Middle frontal gyrus (tissue), 1 donor: ENCODE data around the gene INHBB.
"Not testable (repeated sequence)": the region's sequence is repeated elsewhere in the genome, so short reads cannot be mapped to it uniquely, and the experiment has no call there.

Experiments used
- DNase-seq: peaks from one replicate; pipeline ENCODE4 v3.0.0-alpha.2; 2015; ENCODE audit warnings: low spot score; ENCODE audit errors: extremely low spot score

The INHBB gene

DNA sequence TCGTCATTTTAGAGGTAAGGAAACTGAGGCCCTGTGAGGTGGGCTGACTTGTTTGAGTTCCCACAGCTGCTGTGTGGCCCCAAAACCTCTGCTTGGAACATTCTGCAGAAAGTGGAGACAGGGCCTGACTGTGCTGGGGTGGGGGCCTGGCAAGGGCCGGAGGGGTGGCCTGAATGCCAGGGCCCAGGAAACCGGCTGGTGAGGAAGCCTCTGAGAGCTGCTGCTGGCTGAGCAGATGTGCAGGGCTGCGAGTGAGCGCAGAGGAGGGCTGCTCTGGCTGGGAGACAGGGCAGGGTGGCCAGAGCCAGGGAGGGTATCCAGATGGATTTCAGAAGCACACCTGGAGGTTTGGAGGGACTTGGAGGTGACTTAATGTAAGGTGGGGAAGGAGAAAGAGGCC, 29.9 kb upstream of the INHBB start:
- DNase-seq: no peak

DNA sequence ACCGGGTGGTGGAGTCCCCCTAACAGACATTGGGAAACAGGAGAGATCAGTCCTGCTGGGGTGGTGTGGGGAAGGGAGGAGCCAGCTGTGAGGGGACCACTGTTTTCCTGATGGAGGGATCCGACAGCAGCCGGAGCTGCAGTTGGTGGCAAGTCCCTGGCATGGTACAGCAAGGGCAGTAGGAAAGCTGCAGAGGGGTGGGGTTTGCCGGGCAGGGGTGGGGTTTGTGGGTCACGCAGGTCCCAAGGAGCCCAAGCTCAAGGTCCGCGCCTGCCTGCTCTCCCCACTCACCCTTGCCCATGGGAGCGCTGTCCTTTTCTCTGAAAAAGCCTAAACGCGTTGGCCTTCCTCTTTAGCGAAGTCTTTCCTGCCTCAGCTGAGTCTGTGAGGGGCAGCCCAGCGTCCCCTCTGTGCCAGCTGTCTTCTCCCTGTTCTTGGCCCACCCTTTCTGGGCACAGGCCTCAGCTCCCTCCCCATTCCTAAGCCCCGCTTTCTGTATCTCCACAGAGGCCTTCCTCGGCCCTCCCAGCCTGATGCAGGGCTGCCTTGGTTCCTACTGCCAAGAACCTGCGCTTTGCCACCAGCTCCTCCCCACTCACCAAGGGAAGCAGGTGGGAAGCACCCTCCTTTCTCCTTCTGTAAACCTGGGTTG, 29.3 kb upstream of the INHBB start:
- DNase-seq: no peak

DNA sequence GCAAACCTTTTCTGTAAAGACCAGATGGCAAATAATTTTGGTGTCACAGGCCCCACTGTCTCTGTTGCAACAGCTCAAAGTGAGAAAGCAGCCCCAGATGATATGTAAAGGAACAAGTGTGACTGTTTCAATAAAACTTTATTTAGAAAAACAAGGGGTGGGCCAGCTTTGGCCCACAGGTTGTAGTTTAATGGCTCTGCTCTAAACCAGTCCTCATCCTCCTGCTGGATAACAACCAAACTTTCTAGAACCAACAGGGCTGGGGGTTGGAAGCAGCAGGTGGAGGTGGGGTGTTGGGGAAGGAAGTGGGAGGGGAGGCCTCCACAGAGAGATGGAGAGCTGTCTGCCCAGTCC, 28.8 kb upstream of the INHBB start:
- no peak for DNase-seq

DNA sequence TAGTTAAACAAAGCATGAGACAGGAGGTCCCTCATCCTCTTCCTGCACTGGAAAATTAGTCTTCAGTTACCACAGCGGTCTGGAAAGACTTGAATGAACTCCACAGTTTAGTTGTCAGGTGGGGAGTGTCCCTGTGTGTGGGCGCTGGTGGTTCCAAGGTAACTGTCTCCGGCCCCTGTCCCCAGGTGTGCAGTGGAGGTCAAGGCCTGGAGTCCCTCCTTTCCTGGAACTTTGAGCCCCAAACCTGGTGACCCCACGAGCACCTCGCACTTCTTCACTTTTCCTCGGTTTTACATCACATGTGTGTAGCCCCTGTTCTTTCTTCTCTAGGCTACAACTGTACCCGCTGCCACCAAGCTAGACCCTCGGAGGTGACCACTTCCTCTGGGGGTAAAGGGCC, 28.0 kb upstream of the INHBB start:
- no peak for DNase-seq

DNA sequence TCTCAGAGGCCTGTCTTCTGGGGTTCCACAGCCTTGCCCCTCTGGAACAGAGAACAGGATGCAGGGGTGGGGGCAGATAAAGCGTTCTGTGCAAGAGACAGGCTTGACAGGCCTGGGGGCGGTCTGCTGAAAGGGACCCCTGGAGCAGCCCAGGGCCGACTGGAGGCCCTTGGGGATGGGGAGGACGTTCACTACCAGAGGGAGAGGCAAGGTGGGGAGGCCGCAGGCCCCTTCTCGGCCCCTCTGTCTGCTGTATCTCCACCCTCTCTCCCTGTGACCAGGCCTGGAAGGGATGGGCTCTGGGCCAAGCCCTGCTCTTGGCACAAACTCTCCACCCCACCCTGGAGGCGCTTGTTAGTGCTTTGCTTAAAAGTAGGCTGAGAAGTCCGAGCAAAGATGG, 27.3 kb upstream of the INHBB start:
- no peak for DNase-seq

DNA sequence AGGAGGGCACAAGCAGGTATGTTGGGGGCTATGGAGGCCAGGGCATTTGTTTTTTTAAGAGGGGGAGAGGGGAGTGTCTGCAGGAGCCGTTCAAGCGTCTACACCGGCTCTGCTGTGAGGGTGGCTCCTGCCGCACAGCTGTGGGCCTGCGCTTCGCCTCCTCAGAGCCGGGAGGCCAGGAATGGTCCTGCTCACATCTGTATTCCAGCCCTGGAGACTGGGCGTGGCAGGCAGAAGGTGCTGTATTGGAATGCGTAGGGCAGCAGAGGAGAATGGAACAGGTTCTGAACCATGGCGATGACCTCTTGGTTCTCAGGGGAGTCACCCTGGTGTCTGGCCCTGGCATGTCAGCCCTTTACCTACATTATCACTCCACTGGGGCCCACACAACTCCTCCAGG, 26.8 kb upstream of the INHBB start:
- no peak for DNase-seq

DNA sequence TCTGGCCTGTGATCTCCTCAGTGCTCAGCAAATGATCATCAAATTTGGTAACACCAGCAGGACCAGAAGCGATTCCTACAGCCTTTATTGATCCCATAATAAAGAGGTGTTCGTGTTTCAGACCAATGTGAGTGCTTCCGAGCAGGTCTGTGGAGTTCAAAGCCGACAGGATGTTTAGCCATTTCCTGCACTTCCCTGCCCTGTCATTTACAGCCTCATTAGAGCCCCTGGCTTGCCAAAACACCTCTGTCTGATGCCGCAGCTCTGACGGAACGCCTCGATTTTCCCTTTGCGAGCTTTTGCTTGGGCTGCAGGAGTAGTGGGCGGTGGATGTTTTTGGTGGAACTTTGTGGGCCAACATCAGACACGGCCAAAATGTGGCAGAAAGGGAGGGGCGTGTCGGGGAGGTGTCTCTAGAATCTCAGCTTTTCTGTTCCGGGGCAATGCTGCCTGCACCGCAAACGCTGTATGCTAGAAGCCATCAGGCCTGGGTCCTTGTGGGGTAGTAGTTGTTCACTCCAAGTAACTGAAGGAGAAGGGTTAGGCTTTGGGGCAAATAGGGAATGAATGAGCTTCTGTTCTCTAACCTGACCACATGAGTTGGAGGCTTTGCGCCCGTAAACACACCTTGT, 26.1 kb upstream of the INHBB start:
- DNase-seq: no peak

DNA sequence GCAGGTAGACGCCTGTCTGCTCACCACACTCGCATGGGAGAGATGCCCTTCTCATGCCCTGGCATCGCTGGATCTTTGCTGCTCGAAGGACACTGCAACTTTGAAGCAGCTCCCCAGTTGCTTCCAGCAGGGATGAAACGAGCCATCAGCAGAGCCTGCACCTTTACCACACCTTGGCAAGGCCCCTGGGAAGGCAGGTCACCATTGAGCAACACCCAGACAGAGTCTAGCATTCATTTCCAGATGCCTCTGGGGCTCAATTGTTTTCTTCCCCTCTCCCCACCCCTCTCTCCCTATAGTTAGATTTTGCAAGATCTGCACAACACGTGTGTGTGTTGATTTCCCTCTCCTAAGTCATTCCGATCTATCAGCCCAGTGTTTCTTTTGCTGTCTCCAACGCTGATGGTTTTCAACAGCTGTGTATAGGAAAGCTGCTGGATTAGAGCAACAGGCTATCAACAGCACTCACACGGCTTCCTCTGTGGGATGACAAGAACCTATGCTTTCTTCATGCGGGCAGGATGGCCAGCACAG, 25.6 kb upstream of the INHBB start:
- no peak for DNase-seq

DNA sequence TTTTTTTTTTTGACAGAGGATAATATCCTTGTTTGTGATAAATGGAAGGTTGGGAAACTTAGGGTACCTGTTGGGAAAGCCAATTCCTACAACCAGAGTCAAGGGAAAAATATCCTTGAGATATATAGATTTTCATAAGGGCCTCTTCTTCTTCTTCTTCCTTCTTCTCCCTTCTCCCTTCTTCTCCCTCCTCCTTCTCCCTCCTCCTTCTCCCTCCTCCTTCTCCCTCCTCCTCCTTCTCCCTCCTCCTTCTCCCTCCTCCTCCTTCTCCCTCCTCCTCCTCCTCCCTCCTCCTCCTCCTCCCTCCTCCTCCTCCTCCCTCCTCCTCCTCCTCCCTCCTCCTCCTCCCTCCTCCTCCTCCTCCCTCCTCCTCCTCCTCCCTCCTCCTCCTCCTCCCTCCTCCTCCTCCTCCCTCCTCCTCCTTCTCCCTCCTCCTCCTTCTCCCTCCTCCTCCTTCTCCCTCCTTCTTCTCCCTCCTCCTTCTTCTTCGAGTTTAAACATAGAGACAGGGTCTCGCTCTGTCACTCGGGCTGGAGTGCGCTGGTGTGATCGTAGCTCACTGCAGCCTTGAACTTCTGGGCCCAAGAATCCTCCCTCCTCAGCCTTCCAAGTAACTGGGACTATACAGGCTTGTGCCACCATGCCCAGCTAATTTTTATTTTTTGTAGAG, 24.9 kb upstream of the INHBB start:
- DNase-seq: not testable (repeated sequence)

DNA sequence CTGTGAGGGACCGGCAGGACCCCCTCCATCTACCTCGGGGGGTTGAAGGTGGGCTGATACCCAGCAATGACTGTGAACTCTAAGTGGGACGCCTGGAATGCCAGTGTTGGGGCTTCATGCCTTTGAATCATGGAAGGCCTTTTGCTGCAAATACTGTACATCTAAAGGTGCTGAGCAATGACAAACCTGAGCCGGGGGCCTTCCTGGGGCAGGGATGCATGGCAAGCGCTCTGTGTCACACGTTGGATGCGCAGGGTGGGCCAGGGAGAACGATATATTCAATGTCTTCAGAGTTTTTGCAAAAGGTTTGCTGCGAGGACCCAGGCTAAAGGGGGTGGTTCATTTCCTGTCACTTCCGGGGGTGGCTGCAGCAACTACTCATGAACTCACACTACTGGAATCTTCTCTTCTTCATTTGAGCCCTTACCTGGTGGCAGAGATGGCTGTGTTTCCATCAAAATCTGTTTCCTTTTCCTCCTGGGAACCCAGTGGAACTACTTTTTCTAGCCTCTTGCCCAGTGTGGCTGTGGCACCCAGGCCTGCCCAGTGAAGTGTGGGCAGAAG, 24.1 kb upstream of the INHBB start:
- no peak for DNase-seq

DNA sequence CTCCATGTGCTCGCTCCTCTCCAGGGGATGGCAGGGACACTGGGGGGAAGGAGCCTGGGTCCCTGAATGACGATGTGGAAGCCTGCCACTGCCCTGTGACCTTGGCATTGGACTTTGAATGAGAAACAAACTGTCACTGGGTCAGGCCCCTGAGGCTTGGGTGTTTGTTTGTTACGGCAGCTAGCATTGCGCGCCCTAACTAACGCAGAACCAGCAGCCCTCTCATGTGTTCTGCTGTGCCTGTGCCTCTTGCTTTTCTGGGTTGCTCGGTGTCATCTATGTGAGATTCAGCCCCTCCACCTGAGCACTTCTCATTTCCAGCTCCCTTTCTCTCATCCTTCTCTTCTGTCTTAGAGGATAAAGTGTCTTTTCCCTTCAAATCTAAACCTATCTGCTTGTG, 23.6 kb upstream of the INHBB start:
- no peak for DNase-seq

DNA sequence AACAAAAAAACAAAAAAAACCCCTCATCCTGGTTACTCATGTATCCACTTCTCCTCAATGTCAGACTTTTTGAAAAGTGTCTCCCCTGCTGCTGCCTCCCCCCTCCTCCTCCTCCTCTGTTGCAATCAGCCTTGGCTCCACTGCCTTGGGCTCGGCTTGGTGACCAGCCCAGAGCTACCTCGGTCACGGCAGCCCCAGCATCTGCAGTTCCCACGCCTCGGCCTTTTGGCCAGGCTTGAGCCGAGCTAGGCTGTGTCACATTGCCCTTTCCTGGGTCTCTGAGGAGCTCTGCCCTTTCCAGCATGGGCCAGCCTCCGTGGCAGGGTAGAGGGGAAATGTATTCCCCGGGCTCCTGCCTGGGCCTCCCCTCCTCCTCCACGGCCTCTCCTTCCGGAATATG, 22.7 kb upstream of the INHBB start:
- DNase-seq: no peak

DNA sequence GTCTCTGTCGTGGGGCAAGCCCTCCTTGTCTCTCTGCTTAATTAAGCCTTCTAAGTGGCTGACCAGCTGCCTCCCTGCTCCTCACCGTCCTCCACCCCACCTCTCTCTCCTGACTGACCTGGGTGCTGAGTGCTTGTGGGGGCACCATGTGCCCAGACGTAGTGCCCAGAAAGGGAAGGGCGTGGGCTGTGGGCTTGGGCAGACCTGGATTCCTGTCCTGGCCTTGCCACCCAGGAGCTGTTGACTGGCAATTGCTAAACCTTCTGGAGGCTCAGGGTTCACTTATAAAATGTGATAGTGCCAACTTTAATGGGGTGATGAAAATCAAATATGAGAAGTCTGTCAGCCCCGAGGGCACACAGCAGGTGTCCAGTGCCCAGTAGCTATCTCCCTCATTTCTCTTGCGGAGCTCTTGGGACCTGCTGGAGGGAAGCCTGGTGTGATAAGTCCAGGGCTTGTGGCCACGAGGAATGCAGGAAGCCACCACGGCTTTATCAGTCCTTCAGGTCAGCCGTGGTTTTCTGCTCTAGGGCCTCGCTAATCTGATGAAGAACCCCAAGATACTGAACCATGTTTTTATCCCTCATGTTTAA, 22.0 kb upstream of the INHBB start:
- no peak for DNase-seq

DNA sequence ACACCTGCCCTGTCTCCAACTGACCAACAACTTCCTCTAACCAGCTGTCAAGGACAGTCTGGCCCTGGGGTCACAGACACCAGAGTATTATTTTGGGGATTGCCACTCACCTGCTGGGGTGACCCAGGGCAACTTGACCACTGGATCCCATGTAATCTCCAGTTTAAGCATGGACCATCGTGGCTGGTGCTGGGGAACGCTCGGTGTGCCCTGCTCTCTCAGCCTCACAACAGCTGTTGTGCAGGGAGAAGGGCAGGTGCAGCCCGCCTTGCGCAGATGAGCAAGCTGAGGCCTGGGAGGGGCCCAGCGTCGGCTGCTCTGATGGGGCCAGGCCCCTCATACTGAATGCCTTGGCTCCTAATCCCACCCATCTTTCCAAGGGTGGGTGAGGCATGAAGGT, 21.0 kb upstream of the INHBB start:
- DNase-seq: no peak

DNA sequence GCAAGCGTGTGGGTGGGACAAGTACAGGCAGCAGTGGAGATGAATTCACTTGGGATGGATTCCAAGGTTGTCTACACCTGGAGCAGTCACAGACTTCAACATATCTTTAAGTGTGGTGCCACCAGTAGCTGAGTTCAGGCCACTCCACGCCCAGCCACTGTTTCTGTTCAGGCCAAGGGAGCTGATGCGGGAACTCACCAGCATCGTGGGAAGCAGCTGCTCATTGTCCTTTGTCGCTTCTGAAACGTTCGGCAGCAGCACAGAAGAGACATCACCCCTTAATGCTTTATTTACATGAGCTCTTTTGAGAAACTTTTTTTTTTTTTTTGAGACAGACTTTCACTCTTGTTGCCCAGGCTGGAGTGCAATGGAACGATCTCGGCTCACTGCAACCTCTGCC, 19.9 kb upstream of the INHBB start:
- no peak for DNase-seq

DNA sequence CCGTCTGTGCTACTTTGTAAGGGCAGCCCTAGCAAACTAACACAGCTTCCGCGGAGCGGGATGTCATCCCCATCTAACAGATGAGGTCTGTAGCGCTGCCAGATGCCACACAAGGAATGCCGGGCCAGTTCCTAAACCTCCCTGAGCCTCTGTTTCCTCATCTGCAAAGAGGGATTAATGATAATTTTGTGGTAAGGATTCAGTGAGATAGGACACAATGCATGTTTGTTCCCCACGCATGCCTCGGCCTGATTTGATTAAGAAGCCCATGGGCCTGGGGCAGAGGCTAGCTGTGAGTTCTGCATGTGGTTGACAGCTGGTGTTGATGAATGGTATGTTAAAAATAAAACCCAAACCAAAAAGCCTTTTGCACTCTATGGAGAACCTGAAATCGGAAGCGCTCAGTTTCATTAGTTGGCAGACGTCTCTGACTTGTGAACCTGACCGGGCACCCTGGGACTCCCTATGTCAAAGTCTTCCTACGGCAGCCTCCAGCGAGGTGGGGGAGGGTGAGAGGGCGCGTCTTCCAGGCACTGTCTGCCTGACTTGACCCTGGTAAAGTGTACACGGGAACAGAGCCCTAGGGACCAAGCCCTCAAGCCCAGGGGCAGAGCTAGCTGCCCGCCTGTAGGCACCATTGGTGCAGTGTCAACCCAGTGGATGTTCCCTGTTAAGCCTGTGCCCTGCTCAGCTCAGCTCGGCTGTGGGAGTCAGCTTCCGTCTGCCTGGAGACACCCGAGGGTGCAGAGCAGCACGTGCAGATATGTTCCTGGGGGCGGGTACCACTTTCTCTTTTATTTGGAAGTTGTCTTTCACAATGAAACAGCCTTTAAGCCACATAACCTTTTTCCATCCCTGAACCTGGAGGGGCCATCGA, 14.8 kb upstream of the INHBB start:
- no peak for DNase-seq

DNA sequence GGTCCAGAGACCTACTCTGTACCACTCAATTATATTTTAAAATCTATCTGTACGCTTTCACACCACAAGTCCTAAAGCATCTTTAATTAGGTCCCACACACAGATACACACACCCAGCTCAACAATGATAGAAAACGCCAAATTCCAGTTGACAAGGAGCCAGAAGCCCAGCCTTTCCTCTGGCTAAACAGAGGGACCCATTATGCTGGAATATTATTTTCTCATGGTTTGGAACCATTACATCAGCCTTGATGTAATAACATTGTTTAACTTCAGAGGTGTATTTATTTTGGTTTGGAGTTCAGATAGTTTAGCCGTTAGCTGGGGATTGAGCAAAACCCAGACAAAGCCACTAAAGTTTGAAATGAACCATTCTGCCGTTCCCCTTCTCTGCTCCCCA, 14.0 kb upstream of the INHBB start:
- DNase-seq: no peak

DNA sequence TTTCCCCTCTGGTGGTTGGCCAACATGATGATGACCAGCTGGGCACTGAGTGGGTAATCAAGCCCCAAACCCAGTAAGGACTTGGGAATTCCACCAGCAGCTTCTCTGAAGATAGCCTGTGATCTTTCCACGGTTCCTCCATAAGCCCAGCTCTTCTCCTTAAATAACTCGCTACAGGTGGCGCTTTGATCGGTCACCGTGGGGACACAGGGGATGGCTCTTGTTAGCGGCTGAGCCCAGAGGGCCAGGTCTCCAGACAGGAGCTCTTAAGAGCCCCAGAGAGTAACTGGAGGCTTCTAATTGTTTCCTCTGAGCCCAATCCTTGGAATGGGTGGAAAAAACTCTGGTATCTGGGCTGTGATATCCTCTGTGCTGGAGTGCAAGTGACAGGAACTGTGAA, 13.6 kb upstream of the INHBB start:
- DNase-seq: no peak

DNA sequence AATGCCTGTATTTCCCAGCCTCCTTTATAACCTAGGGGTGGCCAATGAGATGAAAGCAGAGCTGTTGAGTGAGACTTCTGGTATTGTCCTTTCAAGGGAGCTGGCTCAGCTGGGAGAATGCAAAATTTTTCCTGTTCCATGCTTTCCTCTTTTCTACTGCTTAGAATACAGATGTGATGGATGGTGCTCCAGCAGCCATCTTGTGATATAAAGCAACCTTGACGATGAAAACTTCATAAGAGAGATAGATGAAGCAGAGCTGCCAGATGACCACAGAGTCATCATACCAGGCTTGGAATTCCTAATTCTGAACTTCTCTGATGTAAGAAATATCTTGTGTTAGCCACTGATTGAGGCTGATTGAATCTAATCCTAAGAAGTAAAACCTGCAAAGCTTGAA, 11.9 kb upstream of the INHBB start:
- DNase-seq: no peak

DNA sequence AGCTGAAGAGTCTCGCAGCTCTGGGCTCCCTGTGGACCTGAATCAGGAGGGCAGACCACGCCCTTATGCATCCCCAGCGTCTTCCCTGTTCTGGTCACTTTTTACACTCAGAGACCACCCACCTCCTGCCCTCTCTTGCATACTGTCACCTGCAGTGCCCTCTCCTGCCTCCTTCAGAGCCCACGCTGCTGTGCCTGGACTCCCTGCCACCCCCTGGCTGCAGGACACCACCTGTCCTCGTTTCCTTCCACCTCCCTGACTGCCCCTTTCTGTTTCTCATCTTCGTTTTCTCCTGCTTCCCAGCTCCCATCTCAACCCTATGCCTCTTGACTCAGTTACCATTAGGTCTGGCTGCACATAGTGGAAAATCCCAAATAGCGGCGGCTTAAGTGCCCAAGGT, 9.2 kb upstream of the INHBB start:
- DNase-seq: no peak

DNA sequence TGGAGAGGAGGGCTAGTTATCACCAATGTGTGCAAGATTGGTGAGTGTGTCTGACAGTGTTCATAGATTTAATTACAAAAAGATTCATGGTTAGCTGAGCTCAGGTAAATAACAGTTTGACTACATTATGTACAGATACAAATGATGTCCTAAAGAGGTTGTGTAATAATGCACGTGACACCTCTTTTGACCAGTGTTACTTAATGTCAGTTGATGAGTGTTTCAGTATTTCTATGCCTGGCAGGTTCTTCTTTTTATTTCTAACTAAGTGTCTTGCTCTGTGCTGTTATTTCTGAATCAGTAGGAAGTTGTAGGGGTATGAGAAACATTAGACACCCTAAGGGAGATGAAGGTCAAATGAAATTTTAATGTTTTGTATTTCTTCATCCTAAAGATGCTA, 7.9 kb upstream of the INHBB start:
- no peak for DNase-seq
